Measurements from ENCODE around the gene TMEM151B. TPM values are rescaled to one million over a fixed set of nuclear protein-coding genes. Genes with fewer than 3 reads are reported as not detected.

The TMEM151B gene
- polyA plus RNA-seq, 1 donor from 2014 or later: 66.0 TPM

- Histone ChIP-seq H3K27ac (ENCODE audit: low read length) (no peak overlapping the region), H2AFZ (ENCODE audit: low read depth, low read length) (no peak overlapping the region), H3K4me3 (ENCODE audit: low read length) (peak overlapping the region; percentile 77)
Observed at GRCh38 chr6:44224965-44225305, 45.3 kb upstream of the TMEM151B start.

GRCh38 chr6:44225579-44226325 lies 44.5 kb upstream of the TMEM151B start:
- TF ChIP-seq MXI1 (conservative IDR thresholded peaks at IDR 0.05; ENCODE audit: poor library complexity, severe bottlenecking) (no peak), SMC3 (conservative IDR thresholded peaks at IDR 0.05; ENCODE audit: poor library complexity) (no peak)
- H3K79me2 ChIP-seq (replicated peaks; ENCODE audit: insufficient read depth, low read length): peaks cover 3% of the 10 kb centered on the region
- H3K27me3 ChIP-seq (ENCODE audit: insufficient read depth, low read depth, low read length): no peaks in the 10 kb centered on the region
- no peaks in the 10 kb centered on the region for H3K9me3 ChIP-seq (ENCODE audit: low read length)
- peak overlapping the region; percentile 62 for H3K9ac ChIP-seq (ENCODE audit: low read length)
- H3K4me3 ChIP-seq (ENCODE audit: low read length): peak overlapping the region; percentile 57
- H2AFZ ChIP-seq (ENCODE audit: low read depth, low read length): no peak overlapping the region
- H3K27ac ChIP-seq (ENCODE audit: low read length): peak overlapping the region; percentile 75
- no peaks in the 10 kb centered on the region for H3F3A ChIP-seq (ENCODE audit: insufficient read depth, low read length, poor library complexity, severe bottlenecking)
- H3K36me3 ChIP-seq (ENCODE audit: insufficient read depth, low read length): no peaks in the 10 kb centered on the region
- peak overlapping the region; percentile 65 for H3K4me2 ChIP-seq (ENCODE audit: low read length)
- H4K20me1 ChIP-seq (ENCODE audit: insufficient read depth): no peaks in the 10 kb centered on the region
- H3K9me2 ChIP-seq (ENCODE audit: insufficient read depth, low read length): no peaks in the 10 kb centered on the region

More at GRCh38 chr6:44224965-44225305, 45.3 kb upstream of the TMEM151B start:
- H3K4me2 ChIP-seq (ENCODE audit: low read length): no peak overlapping the region
- no peaks in the 10 kb centered on the region for H3K9me2 ChIP-seq (ENCODE audit: insufficient read depth, low read length)
- no peaks in the 10 kb centered on the region for H3K27me3 ChIP-seq (ENCODE audit: insufficient read depth, low read depth, low read length)
- H3K9ac ChIP-seq (ENCODE audit: low read length): no peak overlapping the region
- peaks cover 3% of the 10 kb centered on the region for H3K79me2 ChIP-seq (replicated peaks; ENCODE audit: insufficient read depth, low read length)
- H3K9me3 ChIP-seq (ENCODE audit: low read length): no peaks in the 10 kb centered on the region
- no peaks in the 10 kb centered on the region for H3K36me3 ChIP-seq (ENCODE audit: insufficient read depth, low read length)
- H3F3A ChIP-seq (ENCODE audit: insufficient read depth, low read length, poor library complexity, severe bottlenecking): no peaks in the 10 kb centered on the region
- TF ChIP-seq CTCF (IDR thresholded peaks at IDR 0.05; ENCODE audit: poor library complexity, severe bottlenecking) (no peak), REST (IDR thresholded peaks at IDR 0.05; ENCODE audit: borderline replicate concordance) (no peak), POLR2AphosphoS5 (IDR thresholded peaks at IDR 0.05) (no peak), EP300 (conservative IDR thresholded peaks at IDR 0.05; ENCODE audit: poor library complexity, severe bottlenecking) (no peak), TAF1 (IDR thresholded peaks at IDR 0.05; ENCODE audit: low read depth) (no peak), RAD21 (conservative IDR thresholded peaks at IDR 0.05) (no peak), MXI1 (conservative IDR thresholded peaks at IDR 0.05; ENCODE audit: poor library complexity, severe bottlenecking) (no peak), SMC3 (conservative IDR thresholded peaks at IDR 0.05; ENCODE audit: poor library complexity) (no peak), EZH2 (IDR thresholded peaks at IDR 0.05; ENCODE audit: borderline replicate concordance, insufficient read depth, low read length, poor library complexity, severe bottlenecking) (no peak)
- no peaks in the 10 kb centered on the region for H4K20me1 ChIP-seq (ENCODE audit: insufficient read depth)
